Breast epithelium (tissue), 3 donors: Measurements from ENCODE around the gene NET1.

Experiments used
- POLR2A ChIP-seq: fragments of 450-650 bp; IDR thresholded peaks from one replicate; pipeline ENCODE4 v1.6.1; 2016; ENCODE audit warnings: antibody characterized with exemption, mild to moderate bottlenecking, moderate library complexity
- TF ChIP-seq, protein P1 (sequence below), 3 donors: fragments of 450-650 bp; IDR thresholded peaks; one replicate each; pipeline ENCODE4 v1.5.1; 2016 to 2017; ENCODE audit warnings: antibody characterized with exemption in 3 of 3, mild to moderate bottlenecking in 3 of 3, moderate library complexity in 3 of 3

DNA sequence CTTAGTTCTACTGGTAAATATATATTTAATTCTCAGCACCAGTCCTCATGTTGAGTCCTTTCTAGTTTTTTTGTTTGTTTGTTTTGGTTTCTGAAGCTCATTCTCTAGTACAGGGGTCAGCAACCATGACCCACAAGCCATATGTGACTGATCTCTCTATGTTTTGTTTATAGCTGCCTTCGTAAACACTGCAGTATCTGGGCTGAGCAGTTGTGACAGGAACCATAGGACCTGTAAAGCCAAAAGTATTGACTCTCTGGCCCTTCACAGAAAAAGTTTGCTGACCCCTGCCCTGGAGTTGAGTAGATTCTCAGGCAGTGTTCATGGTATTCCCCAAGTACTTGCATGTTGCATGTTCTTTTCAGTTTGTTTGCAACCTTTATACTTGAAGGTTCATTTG is 20.8 kb downstream of the NET1 start:
- TF ChIP-seq, protein P1, sequence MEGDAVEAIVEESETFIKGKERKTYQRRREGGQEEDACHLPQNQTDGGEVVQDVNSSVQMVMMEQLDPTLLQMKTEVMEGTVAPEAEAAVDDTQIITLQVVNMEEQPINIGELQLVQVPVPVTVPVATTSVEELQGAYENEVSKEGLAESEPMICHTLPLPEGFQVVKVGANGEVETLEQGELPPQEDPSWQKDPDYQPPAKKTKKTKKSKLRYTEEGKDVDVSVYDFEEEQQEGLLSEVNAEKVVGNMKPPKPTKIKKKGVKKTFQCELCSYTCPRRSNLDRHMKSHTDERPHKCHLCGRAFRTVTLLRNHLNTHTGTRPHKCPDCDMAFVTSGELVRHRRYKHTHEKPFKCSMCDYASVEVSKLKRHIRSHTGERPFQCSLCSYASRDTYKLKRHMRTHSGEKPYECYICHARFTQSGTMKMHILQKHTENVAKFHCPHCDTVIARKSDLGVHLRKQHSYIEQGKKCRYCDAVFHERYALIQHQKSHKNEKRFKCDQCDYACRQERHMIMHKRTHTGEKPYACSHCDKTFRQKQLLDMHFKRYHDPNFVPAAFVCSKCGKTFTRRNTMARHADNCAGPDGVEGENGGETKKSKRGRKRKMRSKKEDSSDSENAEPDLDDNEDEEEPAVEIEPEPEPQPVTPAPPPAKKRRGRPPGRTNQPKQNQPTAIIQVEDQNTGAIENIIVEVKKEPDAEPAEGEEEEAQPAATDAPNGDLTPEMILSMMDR (IDR thresholded peaks at IDR 0.05) = no peak
- no peak for TF ChIP-seq POLR2A
